RWPE2 (cell line): ENCODE measurements around the gene RNH1.

Source experiments
- ATAC-seq: fragments of 200-7000 bp; cut with Tn5 transposase; 3 replicates; pipeline ENCODE4 v1.9.1; 2021; ENCODE audit warnings: low read depth
- DNase-seq: peaks from one replicate; pipeline ENCODE4 v3.0.0-alpha.2; 2020; ENCODE audit warnings: low spot score
- H3K27ac ChIP-seq: fragments of 450-650 bp; 2 replicates; pipeline ENCODE4 v1.5.1; 2017; ENCODE audit warnings: mild to moderate bottlenecking; ENCODE audit not compliant: poor library complexity, severe bottlenecking
- H3K27me3 ChIP-seq: fragments of 250-450 bp; sonication (Bioruptor Pico); 2 replicates; pipeline ENCODE4 v1.5.1; 2021; ENCODE audit warnings: mild to moderate bottlenecking, moderate library complexity; ENCODE audit not compliant: insufficient read depth, poor library complexity, severe bottlenecking
- H3K36me3 ChIP-seq: fragments of 250-450 bp; sonication (Bioruptor Pico); 2 replicates; pipeline ENCODE4 v1.5.1; 2020; ENCODE audit warnings: low read depth, mild to moderate bottlenecking, moderate library complexity
- H3K4me1 ChIP-seq: fragments of 250-450 bp; sonication (Bioruptor Pico); 2 replicates; pipeline ENCODE4 v1.5.1; 2021; ENCODE audit warnings: mild to moderate bottlenecking, moderate library complexity; ENCODE audit not compliant: insufficient read depth, poor library complexity, severe bottlenecking
- H3K4me3 ChIP-seq: fragments of 250-450 bp; sonication (Bioruptor Pico); 2 replicates; pipeline ENCODE4 v1.5.1; 2021; ENCODE audit warnings: mild to moderate bottlenecking, moderate library complexity; ENCODE audit not compliant: severe bottlenecking
- H3K9me3 ChIP-seq: fragments of 250-450 bp; sonication (Bioruptor Pico); 2 replicates; pipeline ENCODE4 v1.5.1; 2021; ENCODE audit warnings: mild to moderate bottlenecking, moderate library complexity; ENCODE audit not compliant: severe bottlenecking
- TF ChIP-seq, protein P1 (sequence below): fragments of 450-650 bp; IDR thresholded peaks from one replicate; pipeline ENCODE4 v1.5.1; 2017; ENCODE audit warnings: mild to moderate bottlenecking, moderate library complexity; ENCODE audit not compliant: poor library complexity, severe bottlenecking

Gene RNH1

DNA sequence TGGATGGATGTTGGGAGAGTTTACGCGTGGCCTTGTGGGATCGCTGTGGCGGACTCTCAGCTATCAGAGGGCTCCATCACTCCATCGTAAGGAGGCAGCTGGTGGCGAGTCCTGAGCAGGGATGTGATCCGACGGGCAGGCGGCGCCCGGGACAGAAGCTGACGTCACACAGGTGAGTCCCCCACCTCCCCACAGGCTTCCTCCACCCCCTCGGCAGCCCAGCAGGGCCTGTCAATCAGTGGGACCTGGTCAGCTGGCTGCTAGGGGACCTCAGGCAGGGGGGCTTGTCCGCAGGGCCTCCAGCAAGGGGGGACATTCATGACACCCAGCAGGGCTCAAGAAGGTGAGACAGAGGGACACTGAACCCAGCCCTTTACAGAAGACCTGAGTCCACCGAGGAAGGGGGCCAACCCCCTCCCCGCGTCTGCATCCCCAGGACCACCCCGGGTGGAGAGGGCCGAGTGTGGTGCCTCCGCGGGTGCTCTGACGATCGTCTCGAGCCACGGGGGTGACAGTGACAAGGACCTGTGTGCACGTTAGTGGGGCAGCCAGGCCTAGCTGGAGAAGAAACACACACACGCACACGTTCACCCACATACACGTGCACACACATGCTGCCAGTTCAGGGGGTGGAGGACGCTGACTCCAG, 21.2 kb upstream of the RNH1 start:
- ATAC-seq (no peak), DNase-seq (no peak)
- Histone ChIP-seq H3K4me3 (no peak overlapping the region), H3K9me3 (no peaks in the 10 kb centered on the region), H3K27me3 (no peaks in the 10 kb centered on the region), H3K27ac (no peak overlapping the region), H3K36me3 (peaks cover 17% of the 10 kb centered on the region), H3K4me1 (no peaks in the 10 kb centered on the region)
- TF ChIP-seq, protein P1, sequence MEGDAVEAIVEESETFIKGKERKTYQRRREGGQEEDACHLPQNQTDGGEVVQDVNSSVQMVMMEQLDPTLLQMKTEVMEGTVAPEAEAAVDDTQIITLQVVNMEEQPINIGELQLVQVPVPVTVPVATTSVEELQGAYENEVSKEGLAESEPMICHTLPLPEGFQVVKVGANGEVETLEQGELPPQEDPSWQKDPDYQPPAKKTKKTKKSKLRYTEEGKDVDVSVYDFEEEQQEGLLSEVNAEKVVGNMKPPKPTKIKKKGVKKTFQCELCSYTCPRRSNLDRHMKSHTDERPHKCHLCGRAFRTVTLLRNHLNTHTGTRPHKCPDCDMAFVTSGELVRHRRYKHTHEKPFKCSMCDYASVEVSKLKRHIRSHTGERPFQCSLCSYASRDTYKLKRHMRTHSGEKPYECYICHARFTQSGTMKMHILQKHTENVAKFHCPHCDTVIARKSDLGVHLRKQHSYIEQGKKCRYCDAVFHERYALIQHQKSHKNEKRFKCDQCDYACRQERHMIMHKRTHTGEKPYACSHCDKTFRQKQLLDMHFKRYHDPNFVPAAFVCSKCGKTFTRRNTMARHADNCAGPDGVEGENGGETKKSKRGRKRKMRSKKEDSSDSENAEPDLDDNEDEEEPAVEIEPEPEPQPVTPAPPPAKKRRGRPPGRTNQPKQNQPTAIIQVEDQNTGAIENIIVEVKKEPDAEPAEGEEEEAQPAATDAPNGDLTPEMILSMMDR = no peak

- Histone ChIP-seq H3K36me3 (no peaks in the 10 kb centered on the region), H3K27ac (no peak overlapping the region), H3K4me1 (no peaks in the 10 kb centered on the region), H3K4me3 (no peak overlapping the region), H3K9me3 (no peaks in the 10 kb centered on the region), H3K27me3 (no peaks in the 10 kb centered on the region)
- no peak for ATAC-seq
- TF ChIP-seq, protein P1 = no peak
- DNase-seq = no peak
These were observed 19.1 kb upstream of the RNH1 start for GRCh38 chr11:526192-526591.

- Histone ChIP-seq H3K4me3 (no peak overlapping the region), H3K36me3 (no peaks in the 10 kb centered on the region; the same call in 1 of the 2 replicates), H3K9me3 (peaks cover 2% of the 10 kb centered on the region), H3K4me1 (no peaks in the 10 kb centered on the region), H3K27me3 (no peaks in the 10 kb centered on the region), H3K27ac (no peak overlapping the region)
- DNase-seq (no peak), ATAC-seq (no peak)
- TF ChIP-seq, protein P1 = no peak
These were observed 14.2 kb upstream of the RNH1 start for GRCh38 chr11:521177-521688.

- Histone ChIP-seq H3K27ac (no peak overlapping the region), H3K27me3 (no peaks in the 10 kb centered on the region), H3K4me3 (no peak overlapping the region), H3K4me1 (peaks cover 5% of the 10 kb centered on the region), H3K36me3 (no peaks in the 10 kb centered on the region; the same call in 1 of the 2 replicates), H3K9me3 (peaks cover 2% of the 10 kb centered on the region)
- ATAC-seq (no peak), DNase-seq (no peak)
- TF ChIP-seq, protein P1 = no peak
These were observed 13.6 kb upstream of the RNH1 start for GRCh38 chr11:520428-521176.
